Measurements from ENCODE around the gene ZSWIM6. TPM values are rescaled to one million over a fixed set of nuclear protein-coding genes. Genes with fewer than 3 reads are reported as not detected.

Gene ZSWIM6
- total and polyA plus RNA-seq, 4 donors: 5.9 to 21.6 (median 13.3) TPM

GRCh38 chr5:61371474-61371873, 39.4 kb downstream of the ZSWIM6 start:
- TF ChIP-seq CTCF (IDR thresholded peaks at IDR 0.05; ENCODE audit: control extremely low read depth, extremely low read depth): no peak
- peaks cover 0 to 7% (median 0%) of the 10 kb centered on the region in 5 donors for H3K4me1 ChIP-seq (ENCODE audit: control insufficient read depth in 5 of 5, insufficient read depth in 5 of 5, low read length in 5 of 5)
- H3K27ac ChIP-seq (ENCODE audit: low read depth in 1 of 2, low read length in 1 of 2): no peak overlapping the region
- H3K4me3 ChIP-seq: no peak overlapping the region
- ATAC-seq (ENCODE audit: insufficient read depth, low FRiP score): no peak
- H3K27me3 ChIP-seq (ENCODE audit: control insufficient read depth in 3 of 3, insufficient read depth in 3 of 3, low read length in 2 of 3): no peaks in the 10 kb centered on the region
- H3K36me3 ChIP-seq (ENCODE audit: control insufficient read depth in 4 of 4, insufficient read depth in 4 of 4, low read length in 4 of 4): peaks cover 0 to 2% (median 0%) of the 10 kb centered on the region in 4 donors
- no peaks in the 10 kb centered on the region for H3K9me3 ChIP-seq (ENCODE audit: control insufficient read depth in 4 of 4, insufficient read depth in 3 of 4, low read length in 3 of 4)
- 81 to 86% methylated on average over 5 of the region's 5 CpGs for WGBS, 2 donors
- H3K9ac ChIP-seq (ENCODE audit: insufficient read depth in 1 of 2, low read length in 2 of 2): no peak overlapping the region
- no peak for DNase-seq

DNA sequence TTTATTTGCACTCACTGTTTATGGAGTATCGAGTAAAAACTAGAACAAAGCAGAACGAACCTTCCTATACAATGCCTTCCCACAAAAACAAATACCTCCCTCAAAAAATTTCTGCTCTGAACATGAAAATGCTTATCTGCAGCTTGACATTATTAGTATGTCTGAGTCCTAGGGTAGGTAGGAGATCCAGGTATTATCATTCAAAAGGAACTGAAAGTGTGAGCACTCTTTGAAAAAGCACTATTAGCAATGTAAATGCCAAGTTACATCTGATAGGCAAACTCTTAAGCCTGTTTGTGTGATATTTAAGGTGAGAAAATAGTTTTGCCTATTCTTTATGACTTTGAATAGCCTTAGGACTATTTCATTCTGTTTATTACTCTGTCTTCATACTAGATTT, 47.6 kb downstream of the ZSWIM6 start:
- H3K27ac ChIP-seq (ENCODE audit: low read depth in 1 of 2, low read length in 1 of 2): no peak overlapping the region
- no peaks in the 10 kb centered on the region for H3K27me3 ChIP-seq (ENCODE audit: control insufficient read depth in 3 of 3, insufficient read depth in 3 of 3, low read length in 2 of 3)
- no peak for TF ChIP-seq CTCF (IDR thresholded peaks at IDR 0.05; ENCODE audit: control extremely low read depth, extremely low read depth)
- H3K36me3 ChIP-seq (ENCODE audit: control insufficient read depth in 4 of 4, insufficient read depth in 4 of 4, low read length in 4 of 4): no peaks in the 10 kb centered on the region
- no peaks in the 10 kb centered on the region for H3K9me3 ChIP-seq (ENCODE audit: control insufficient read depth in 4 of 4, insufficient read depth in 3 of 4, low read length in 3 of 4)
- ATAC-seq (ENCODE audit: insufficient read depth, low FRiP score) (no peak), DNase-seq (no peak)
- H3K4me1 ChIP-seq (ENCODE audit: control insufficient read depth in 5 of 5, insufficient read depth in 5 of 5, low read length in 5 of 5): no peaks in the 10 kb centered on the region
- 96 to 98% methylated on average over 2 of the region's 2 CpGs for WGBS, 2 donors
- H3K9ac ChIP-seq (ENCODE audit: insufficient read depth in 1 of 2, low read length in 2 of 2): no peak overlapping the region
- no peak overlapping the region for H3K4me3 ChIP-seq

- no peaks in the 10 kb centered on the region for H3K36me3 ChIP-seq (ENCODE audit: control insufficient read depth in 4 of 4, insufficient read depth in 4 of 4, low read length in 4 of 4)
- H3K4me1 ChIP-seq (ENCODE audit: control insufficient read depth in 5 of 5, insufficient read depth in 5 of 5, low read length in 5 of 5): peaks cover 0 to 9% (median 0%) of the 10 kb centered on the region in 5 donors
- no peak overlapping the region for H3K9ac ChIP-seq (ENCODE audit: insufficient read depth in 1 of 2, low read length in 2 of 2)
- WGBS, 2 donors: 91 to 93% methylated on average over 2 of the region's 2 CpGs
- no peaks in the 10 kb centered on the region for H3K9me3 ChIP-seq (ENCODE audit: control insufficient read depth in 4 of 4, insufficient read depth in 3 of 4, low read length in 3 of 4)
- DNase-seq: no peak
- TF ChIP-seq CTCF (IDR thresholded peaks at IDR 0.05; ENCODE audit: control extremely low read depth, extremely low read depth): no peak
- no peak for ATAC-seq (ENCODE audit: insufficient read depth, low FRiP score)
- no peak overlapping the region for H3K4me3 ChIP-seq
- H3K27me3 ChIP-seq (ENCODE audit: control insufficient read depth in 3 of 3, insufficient read depth in 3 of 3, low read length in 2 of 3): no peaks in the 10 kb centered on the region
- no peak overlapping the region for H3K27ac ChIP-seq (ENCODE audit: low read depth in 1 of 2, low read length in 1 of 2)
These were observed 49.9 kb downstream of the ZSWIM6 start for GRCh38 chr5:61381968-61382367.

GRCh38 chr5:61385627-61386026, 53.6 kb downstream of the ZSWIM6 start:
- H3K27ac ChIP-seq (ENCODE audit: low read depth in 1 of 2, low read length in 1 of 2): no peak overlapping the region
- no peak for TF ChIP-seq CTCF (IDR thresholded peaks at IDR 0.05; ENCODE audit: control extremely low read depth, extremely low read depth)
- H3K36me3 ChIP-seq (ENCODE audit: control insufficient read depth in 4 of 4, insufficient read depth in 4 of 4, low read length in 4 of 4): no peaks in the 10 kb centered on the region
- no peak overlapping the region for H3K4me3 ChIP-seq
- peaks cover 0 to 9% (median 3%) of the 10 kb centered on the region in 5 donors for H3K4me1 ChIP-seq (ENCODE audit: control insufficient read depth in 5 of 5, insufficient read depth in 5 of 5, low read length in 5 of 5)
- DNase-seq (no peak), ATAC-seq (ENCODE audit: insufficient read depth, low FRiP score) (no peak)
- H3K27me3 ChIP-seq (ENCODE audit: control insufficient read depth in 3 of 3, insufficient read depth in 3 of 3, low read length in 2 of 3): no peaks in the 10 kb centered on the region
- no peaks in the 10 kb centered on the region for H3K9me3 ChIP-seq (ENCODE audit: control insufficient read depth in 4 of 4, insufficient read depth in 3 of 4, low read length in 3 of 4)
- 97 to 98% methylated on average over 3 of the region's 3 CpGs for WGBS, 2 donors
- H3K9ac ChIP-seq (ENCODE audit: insufficient read depth in 1 of 2, low read length in 2 of 2): no peak overlapping the region

All from lung (tissue), 12 donors.